Measurements from ENCODE around the gene HS1BP3.

DNA sequence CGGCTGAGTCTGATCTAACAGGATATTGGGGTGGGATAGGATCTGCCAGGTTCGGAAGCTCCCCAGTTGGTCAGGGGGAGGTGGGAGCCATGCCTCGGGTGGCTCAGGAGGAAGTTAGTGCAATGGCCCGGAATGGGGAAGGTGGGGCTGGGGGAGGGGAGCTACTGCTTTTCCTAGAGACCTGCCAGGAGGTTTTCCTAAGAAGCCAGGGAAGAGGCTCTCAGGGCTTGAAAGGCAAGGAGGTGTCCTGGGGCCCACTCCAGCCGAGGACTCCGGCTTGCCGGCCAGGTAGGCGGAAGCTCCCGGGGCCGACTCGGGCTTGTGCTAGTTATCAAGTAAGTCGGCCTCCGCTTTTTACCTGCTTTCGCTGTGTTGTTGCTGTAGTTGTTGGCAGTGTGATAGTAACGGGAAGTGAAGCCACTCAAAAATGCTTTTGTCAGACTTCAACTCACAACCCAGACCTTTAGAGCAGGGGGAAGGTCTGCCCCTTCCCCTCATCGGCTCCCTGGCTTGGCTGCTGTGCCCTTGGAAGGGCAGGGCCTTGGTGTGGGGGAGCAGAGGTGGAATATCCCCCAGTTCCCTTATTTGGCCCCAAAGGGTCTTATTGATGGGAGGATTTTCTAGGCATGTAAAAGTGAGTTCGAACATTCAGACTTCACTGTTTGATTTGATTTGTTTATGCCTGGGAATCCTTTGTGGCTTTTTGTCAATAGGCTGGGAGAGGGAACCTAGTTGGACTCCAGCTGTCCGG, 21.5 kb upstream of the HS1BP3 start:
- TF ChIP-seq, protein P1, sequence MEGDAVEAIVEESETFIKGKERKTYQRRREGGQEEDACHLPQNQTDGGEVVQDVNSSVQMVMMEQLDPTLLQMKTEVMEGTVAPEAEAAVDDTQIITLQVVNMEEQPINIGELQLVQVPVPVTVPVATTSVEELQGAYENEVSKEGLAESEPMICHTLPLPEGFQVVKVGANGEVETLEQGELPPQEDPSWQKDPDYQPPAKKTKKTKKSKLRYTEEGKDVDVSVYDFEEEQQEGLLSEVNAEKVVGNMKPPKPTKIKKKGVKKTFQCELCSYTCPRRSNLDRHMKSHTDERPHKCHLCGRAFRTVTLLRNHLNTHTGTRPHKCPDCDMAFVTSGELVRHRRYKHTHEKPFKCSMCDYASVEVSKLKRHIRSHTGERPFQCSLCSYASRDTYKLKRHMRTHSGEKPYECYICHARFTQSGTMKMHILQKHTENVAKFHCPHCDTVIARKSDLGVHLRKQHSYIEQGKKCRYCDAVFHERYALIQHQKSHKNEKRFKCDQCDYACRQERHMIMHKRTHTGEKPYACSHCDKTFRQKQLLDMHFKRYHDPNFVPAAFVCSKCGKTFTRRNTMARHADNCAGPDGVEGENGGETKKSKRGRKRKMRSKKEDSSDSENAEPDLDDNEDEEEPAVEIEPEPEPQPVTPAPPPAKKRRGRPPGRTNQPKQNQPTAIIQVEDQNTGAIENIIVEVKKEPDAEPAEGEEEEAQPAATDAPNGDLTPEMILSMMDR (IDR thresholded peaks at IDR 0.05; ENCODE audit: insufficient read depth, low read length, poor library complexity, severe bottlenecking), result no peak
- no peak for TF ChIP-seq EZH2phosphoT487 (conservative IDR thresholded peaks at IDR 0.05; ENCODE audit: low read length)
